Embryonic facial prominence (tissue), 1 donor: Measurements from ENCODE around the gene CAMK2B.

Experiments
- DNase-seq: peaks from one replicate; pipeline ENCODE4 v3.0.0-alpha.2; 2016; ENCODE audit errors: extremely low spot score

Gene CAMK2B

DNA sequence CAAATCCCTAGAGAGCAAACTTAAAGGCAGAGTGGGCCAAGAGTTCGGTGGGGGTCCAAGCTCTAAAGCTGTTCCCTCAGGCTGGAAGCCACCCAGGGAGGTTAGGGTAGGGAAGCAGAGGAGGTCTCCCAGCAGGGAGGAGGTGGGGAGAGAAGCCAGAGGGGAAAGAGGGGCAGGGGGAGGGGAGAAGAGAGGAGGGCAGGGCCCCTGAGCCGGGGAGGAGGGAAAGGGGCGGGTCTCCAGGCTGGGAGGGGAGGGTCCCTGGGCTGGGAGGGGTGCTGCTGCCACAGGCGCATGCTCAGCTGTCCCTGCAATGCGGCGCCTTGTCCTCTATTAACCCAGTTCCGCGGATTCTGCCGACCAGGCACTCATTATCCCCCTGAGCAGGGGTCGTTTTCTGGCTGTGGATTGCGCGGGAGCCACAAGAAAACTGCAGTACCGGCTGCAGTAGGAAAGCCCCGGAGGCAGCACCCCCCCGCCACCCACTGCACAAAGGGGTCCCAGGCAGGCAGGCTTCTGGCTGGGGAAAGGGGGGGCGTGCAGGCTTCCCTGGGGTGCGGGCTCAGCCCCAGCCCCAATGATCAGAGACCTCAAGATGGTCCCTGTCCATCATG lies 49.3 kb downstream of the CAMK2B start:
- DNase-seq = peak; percentile 18

DNA sequence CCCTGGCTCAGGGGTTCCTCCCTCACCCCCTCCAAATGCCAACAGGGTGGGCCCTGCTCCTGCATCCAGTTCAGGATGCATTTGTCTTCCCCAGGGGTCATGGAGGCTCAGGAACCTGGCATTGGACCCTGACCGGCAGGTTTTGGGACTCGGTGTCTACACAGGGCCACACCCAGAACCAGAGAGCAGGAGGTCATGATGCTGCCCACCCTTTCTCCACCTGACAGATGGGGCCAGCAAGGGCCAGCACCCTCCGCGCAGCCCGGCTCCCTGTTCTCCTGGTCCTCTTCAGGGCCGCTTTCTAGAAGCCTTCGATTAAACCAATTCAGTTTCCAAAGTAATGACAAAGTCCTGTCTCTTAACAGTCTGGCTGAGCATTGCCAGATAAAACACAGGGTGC lies 50.2 kb downstream of the CAMK2B start:
- no peak for DNase-seq

DNA sequence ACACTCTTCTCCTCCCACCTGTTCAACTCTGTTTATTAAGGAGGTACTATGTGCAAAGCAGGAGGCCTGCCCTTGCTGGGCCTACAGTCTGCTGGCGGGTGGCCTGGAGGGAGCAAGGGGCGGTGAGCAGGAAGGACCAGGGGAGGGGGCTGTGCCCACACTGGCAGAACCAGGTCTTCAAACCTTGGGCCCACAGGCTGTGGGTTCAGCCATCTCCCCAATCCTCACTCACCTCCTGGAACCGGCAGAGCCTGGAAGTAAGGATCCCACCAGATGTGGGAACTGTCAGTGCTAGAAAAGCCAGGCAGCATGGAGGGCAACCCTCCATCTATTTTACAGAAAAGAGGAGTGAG lies 50.8 kb downstream of the CAMK2B start:
- no peak for DNase-seq

- no peak for DNase-seq
Measured at GRCh38 chr7:44273681-44274622, 51.4 kb downstream of the CAMK2B start.

- DNase-seq = no peak
Measured at GRCh38 chr7:44272981-44273380, 52.4 kb downstream of the CAMK2B start.

- no peak for DNase-seq
Measured at GRCh38 chr7:44272456-44272855, 52.9 kb downstream of the CAMK2B start.

GRCh38 chr7:44269943-44270493 lies 55.4 kb downstream of the CAMK2B start:
- DNase-seq = no peak

- no peak for DNase-seq
Measured at GRCh38 chr7:44269417-44269816, 56.0 kb downstream of the CAMK2B start.

- no peak for DNase-seq
Measured at GRCh38 chr7:44268671-44269070, 56.7 kb downstream of the CAMK2B start.

GRCh38 chr7:44267719-44268421 lies 57.5 kb downstream of the CAMK2B start:
- no peak for DNase-seq

DNA sequence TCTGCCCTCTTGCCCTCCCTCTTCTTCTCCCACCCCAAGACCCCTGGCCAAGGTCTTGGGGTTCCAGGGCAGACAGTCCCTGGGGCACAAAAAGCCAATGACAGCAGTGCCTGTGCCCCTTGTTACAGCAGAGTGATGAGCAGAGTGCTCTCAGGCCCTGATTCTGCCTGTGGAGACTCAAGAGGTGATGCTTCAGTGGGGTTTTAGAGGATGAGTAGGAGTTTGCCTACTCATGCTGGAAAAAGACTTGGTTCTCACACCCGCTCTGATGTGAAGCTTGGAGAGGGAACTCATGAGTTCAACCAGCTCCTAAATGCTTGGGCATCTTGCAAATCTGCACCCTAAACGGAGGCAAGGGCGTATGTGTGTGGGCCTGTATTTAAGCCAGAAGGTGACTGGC lies 58.2 kb downstream of the CAMK2B start:
- DNase-seq = no peak

DNA sequence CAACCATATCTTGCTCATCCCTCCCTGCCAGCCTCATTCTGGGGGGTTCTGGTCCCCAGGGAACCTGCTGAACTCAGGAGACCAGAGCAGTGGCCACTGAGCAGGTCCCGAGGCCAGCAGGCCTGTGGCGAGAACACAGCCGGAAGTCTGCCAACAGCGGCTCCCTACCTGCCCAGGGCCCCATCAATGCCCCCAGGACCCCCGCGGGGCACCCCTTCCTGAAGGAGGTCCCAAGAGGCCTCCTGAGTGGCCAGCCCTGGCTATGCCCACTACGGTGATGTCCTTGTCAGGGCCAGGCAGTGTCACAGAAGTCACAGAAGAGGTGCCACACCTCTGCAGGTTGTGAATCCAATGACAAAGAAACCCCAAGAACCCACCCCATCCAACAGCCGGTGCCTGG lies 58.9 kb downstream of the CAMK2B start:
- DNase-seq = no peak

GRCh38 chr7:44265728-44266127 lies 59.7 kb downstream of the CAMK2B start:
- DNase-seq = no peak

DNA sequence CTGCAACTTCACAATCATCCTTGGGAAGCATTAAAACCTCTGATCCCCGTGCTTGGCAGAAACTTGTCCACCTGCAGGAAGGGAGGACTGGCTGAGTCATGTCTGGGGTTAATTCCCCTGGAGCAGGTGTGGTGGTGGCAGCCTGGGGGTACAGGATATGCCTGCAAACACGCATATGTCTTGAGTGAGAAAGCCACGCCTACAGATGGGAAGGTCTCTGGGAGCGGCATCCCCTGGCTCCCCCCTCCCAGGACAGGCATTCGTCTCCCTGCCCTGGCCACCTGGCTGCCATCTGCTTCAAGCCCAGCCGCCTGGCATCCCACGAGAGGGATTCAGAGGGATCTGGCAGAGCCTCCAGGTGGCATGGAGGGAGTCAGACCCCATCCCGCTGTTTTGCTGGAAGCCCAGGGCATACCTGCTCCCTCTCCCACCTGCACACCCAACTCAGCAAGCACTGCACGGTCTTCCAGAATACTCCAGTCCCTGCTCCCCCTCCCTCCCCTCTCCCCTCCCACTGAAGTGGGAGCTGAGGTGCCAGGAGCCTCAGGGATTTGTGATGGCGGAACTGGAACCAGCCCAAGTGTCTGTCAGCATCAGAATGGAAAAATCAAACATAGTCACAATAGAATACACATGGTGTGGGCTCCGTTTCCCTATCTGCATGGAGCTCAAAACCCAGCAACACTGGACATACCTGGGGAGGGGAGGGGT lies 61.0 kb downstream of the CAMK2B start:
- no peak for DNase-seq

GRCh38 chr7:44263326-44264082 lies 61.9 kb downstream of the CAMK2B start:
- DNase-seq = no peak

DNA sequence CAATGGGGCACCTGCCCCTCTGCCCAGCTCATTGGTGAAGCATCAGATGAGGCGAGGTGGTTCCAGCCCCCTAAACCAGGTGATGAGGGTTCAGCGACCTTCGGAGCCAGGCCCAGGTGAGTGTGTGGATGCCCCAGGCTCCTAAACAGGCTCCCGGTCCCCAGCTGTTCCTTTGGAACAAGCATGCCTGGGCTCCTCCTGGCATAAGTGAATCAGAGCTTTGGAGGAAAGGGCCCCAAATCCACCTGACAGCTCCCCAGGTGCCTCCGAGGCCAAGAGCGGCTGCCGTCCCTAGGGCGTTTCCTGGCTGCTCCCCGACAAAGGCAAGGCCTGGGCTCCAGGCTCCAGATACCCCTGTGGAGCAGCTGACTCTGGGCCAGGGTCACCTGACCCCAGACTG lies 63.4 kb downstream of the CAMK2B start:
- DNase-seq = no peak

GRCh38 chr7:44261240-44261639 lies 64.2 kb downstream of the CAMK2B start:
- no peak for DNase-seq

DNA sequence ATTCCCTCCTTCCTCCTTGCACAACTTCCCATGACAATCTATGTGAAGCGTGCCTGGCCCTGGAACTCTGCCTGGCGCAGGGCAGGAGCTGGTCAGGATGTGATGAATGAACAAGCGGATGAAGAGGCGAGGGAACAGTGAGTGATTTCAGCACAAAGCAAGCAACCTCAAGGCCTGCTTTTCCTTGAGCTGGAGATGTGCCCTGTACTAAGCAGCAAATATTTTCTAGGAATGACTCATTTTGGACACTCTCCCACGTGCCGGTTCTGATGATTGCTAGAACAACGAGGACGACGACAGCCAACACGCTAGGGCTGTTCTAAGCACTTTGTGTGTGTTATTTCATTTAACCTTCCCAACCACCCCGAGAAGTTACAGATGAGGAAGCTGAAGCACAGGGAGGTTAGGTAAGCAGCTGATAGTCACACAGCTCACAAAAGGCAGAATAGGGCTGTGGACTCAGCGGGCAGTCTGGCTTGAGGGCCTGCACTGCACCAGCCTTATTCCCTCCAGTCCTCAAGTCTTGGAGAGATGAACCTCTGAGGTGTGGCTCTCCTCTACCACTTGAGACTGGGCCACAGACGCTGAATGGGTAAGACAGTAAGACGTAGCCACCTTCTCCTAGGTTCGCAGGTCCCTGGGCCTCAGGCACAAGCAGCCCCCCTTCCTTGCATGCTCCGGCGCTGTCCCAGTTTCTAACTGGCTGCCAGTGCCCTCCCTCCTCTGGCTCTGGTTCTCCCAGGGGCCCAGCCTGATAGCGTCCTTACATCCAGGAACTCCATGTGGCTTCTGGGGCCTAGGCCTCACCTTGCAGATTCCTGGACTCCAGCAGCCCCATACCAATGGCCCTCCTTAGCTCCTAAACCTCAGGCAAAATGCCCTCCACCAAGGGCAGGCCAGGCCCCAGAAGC lies 65.6 kb downstream of the CAMK2B start:
- DNase-seq = no peak

DNA sequence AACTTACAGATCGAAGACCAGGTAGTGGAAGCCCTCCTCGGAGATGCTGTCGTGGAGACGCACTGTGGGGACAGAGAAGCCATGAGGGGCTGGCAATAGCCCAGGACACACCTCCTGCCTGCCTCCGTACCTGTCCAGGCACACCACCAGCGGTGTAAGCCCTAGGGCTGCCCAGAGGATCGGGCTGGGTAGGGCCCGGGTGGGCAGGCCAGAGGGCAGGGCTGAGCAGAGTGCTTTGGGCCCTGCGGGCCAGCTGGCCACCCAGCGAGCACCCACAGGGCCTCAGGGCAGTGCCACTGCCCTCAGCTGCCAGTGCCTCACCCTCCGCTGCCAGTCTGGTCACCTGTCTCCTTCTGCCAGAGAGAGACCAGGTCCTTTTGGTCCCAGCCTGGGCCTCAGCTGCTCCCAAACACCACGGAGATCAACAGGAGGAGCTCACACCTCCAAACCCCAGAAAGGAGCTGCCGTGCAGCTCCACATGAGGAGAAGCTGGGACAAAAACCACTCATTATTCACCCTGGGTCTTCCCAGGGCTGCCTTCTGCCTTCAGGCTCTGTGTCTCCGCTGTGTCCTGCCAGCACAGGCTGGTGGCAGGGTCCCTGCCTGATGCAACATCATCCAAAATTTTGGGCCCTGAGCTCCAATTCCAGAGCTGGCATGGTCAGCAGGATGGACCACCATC lies 66.4 kb downstream of the CAMK2B start:
- no peak for DNase-seq

- DNase-seq = no peak
Measured at GRCh38 chr7:44258423-44258760, 67.0 kb downstream of the CAMK2B start.
